ENCODE results near the gene IFTAP. TPM values are rescaled to one million over a fixed set of nuclear protein-coding genes. Genes with fewer than 3 reads are reported as not detected.

IFTAP gene
- total RNA-seq, 1 donor from 2014 or later: 31.0 TPM

DNA sequence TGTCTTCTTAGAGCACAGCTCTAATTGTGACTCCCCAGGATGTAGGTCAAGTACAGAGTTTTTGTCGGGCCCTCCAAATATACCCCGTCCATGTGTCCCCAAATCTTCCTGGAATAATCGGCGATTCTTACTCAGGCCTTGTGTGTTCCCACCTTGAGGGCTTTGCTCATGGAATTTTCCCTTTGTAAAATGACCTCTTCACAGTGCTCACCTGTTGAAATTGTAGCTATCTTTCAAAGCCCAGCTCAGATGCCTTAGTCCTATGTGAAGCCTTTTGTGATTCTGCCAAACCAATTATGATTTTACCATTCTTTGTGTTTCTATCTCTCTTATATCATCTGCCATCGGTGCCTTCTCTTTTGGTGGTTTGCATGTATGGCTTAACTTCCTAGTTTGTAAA, 33.8 kb downstream of the IFTAP start:
- Mint-ChIP-seq H3K4me3 (no peak overlapping the region), H3K4me1 (peaks cover 16% of the 10 kb centered on the region), H3K9me3 (peaks cover 2% of the 10 kb centered on the region), H3K36me3 (ENCODE audit: low read depth) (no peaks in the 10 kb centered on the region), H3K27ac (ENCODE audit: unreplicated experiment) (no peak overlapping the region), H3K27me3 (ENCODE audit: low read depth) (no peaks in the 10 kb centered on the region)
- no peak for DNase-seq (ENCODE audit: low read depth, low spot score)
- no peak for TF ChIP-seq CTCF (conservative IDR thresholded peaks at IDR 0.05)

- Mint-ChIP-seq H3K27me3 (ENCODE audit: low read depth) (no peaks in the 10 kb centered on the region), H3K9me3 (peaks cover 2% of the 10 kb centered on the region), H3K4me3 (no peak overlapping the region), H3K27ac (ENCODE audit: unreplicated experiment) (no peak overlapping the region), H3K4me1 (peaks cover 16% of the 10 kb centered on the region), H3K36me3 (ENCODE audit: low read depth) (no peaks in the 10 kb centered on the region)
- no peak for DNase-seq (ENCODE audit: low read depth, low spot score)
- TF ChIP-seq CTCF (conservative IDR thresholded peaks at IDR 0.05): no peak
These were observed 34.5 kb downstream of the IFTAP start for GRCh38 chr11:36628765-36629244.

DNA sequence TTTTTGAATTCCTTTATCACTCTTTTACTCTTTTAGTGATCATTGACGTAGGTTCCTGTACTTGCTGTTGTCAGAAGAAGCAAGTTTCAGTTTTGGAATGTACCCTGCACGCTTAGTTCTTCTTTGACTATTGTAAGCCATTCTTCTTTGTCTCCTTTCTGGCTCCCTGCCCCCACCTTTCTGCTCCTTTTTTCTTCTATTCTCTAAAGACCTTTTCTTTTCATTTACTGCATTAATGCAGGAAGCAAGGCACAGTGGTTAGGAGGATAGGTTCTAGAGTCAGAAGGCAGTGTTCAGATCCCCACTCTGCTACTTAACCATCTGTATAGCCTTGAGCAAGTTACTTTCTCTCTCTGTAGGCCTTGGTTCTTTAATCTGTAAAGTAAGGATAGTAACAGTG, 37.5 kb downstream of the IFTAP start:
- no peak overlapping the region for H3K4me3 Mint-ChIP-seq
- H3K4me1 Mint-ChIP-seq: peaks cover 16% of the 10 kb centered on the region
- H3K36me3 Mint-ChIP-seq (ENCODE audit: low read depth): peaks cover 5% of the 10 kb centered on the region
- H3K27ac Mint-ChIP-seq (ENCODE audit: unreplicated experiment): no peak overlapping the region
- no peaks in the 10 kb centered on the region for H3K27me3 Mint-ChIP-seq (ENCODE audit: low read depth)
- no peak for DNase-seq (ENCODE audit: low read depth, low spot score)
- peaks cover 2% of the 10 kb centered on the region for H3K9me3 Mint-ChIP-seq
- TF ChIP-seq CTCF (conservative IDR thresholded peaks at IDR 0.05): no peak

GRCh38 chr11:36635066-36635862, 41.0 kb downstream of the IFTAP start:
- peaks cover 2% of the 10 kb centered on the region for H3K9me3 Mint-ChIP-seq
- H3K4me1 Mint-ChIP-seq: peaks cover 9% of the 10 kb centered on the region
- peaks cover 17% of the 10 kb centered on the region for H3K36me3 Mint-ChIP-seq (ENCODE audit: low read depth)
- no peak overlapping the region for H3K27ac Mint-ChIP-seq (ENCODE audit: unreplicated experiment)
- H3K27me3 Mint-ChIP-seq (ENCODE audit: low read depth): no peaks in the 10 kb centered on the region
- no peak overlapping the region for H3K4me3 Mint-ChIP-seq
- DNase-seq (ENCODE audit: low read depth, low spot score): no peak
- TF ChIP-seq CTCF (conservative IDR thresholded peaks at IDR 0.05): no peak

GRCh38 chr11:36638556-36638955, 44.3 kb downstream of the IFTAP start:
- Mint-ChIP-seq H3K36me3 (ENCODE audit: low read depth) (peaks cover 33% of the 10 kb centered on the region), H3K27ac (ENCODE audit: unreplicated experiment) (no peak overlapping the region), H3K4me1 (no peaks in the 10 kb centered on the region), H3K4me3 (no peak overlapping the region), H3K27me3 (ENCODE audit: low read depth) (no peaks in the 10 kb centered on the region), H3K9me3 (peaks cover 8% of the 10 kb centered on the region)
- TF ChIP-seq CTCF (conservative IDR thresholded peaks at IDR 0.05): no peak
- no peak for DNase-seq (ENCODE audit: low read depth, low spot score)
